ENCODE measurements around the gene LRRC74A.

The LRRC74A gene

GRCh38 chr14:76918782-76919394 is 92.7 kb downstream of the LRRC74A start:
- no peak for TF ChIP-seq CTCF (IDR thresholded peaks at IDR 0.05; ENCODE audit: borderline replicate concordance, insufficient read depth, low read depth, low read length)
- no peak overlapping the region for H3K4me3 ChIP-seq (ENCODE audit: low read depth, low read length)
